Measurements from ENCODE around the gene NNAT.

Gene NNAT

DNA sequence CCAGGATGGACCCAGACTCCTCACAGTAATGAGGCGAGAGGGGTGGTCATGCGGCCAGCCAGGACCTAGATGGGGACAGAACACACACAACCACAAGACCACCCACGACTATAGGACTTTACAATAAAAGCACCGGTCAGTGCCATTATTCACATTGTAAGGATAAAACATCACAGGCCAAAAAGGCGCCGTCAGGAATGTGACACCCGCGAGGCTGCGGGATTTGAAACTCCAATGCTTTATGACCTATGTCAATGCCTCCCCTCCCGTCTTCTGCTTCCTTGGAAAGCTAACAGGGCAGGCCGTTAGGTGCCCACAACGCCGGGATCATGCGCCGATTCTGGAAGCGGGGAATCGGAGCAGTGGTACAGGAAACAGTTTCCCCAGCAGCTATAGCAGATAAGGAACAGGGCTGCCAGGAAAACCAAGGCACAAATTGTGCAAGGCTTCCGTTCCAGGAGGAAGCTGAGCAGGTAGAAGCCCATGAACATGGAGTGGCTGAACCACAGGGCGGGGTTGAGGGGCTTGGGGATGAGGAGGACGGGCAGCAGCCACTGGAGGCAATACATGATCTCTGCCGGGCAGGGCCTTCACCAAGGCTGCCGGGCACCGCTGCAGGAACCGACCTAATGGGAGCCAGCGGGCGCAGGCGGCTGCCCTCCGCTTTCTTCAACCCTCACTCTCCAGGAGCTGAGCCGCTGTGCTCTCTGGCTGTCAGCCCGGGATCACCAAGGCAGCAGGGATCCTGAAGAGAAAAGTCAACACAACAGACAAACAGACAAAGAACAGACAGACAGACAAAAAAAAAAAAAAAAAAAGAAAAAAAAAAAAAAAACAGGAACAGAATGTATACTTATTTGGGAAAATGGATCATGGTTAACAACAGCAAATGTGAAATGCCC lies 2.2 kb upstream of the NNAT start:
- Histone ChIP-seq H3K4me3 (ENCODE audit: low read length) (no peak overlapping the region), H3K36me3 (ENCODE audit: control insufficient read depth, low read depth, low read length) (peaks cover 14% of the 10 kb centered on the region), H3K9ac (ENCODE audit: low read length) (no peak overlapping the region), H3K27ac (ENCODE audit: low read length) (no peak overlapping the region), H3K27me3 (ENCODE audit: control insufficient read depth, insufficient read depth, low read length) (peaks cover 11% of the 10 kb centered on the region), H3K9me3 (ENCODE audit: control insufficient read depth, low read depth, low read length) (no peaks in the 10 kb centered on the region), H3K4me1 (ENCODE audit: control insufficient read depth, low read depth, low read length) (peaks cover 34% of the 10 kb centered on the region)

GRCh38 chr20:37519508-37520418 lies 1.3 kb upstream of the NNAT start:
- H3K27ac ChIP-seq (ENCODE audit: low read length), result no peak overlapping the region

GRCh38 chr20:37520419-37520955 lies 563 bp upstream of the NNAT start:
- peak overlapping the region; percentile 48 for H3K9ac ChIP-seq (ENCODE audit: low read length)
- H3K9me3 ChIP-seq (ENCODE audit: control insufficient read depth, low read depth, low read length), result no peaks in the 10 kb centered on the region
- H3K4me3 ChIP-seq (ENCODE audit: low read length), result peak overlapping the region; percentile 60
- H3K36me3 ChIP-seq (ENCODE audit: control insufficient read depth, low read depth, low read length), result peaks cover 3% of the 10 kb centered on the region
- peaks cover 40% of the 10 kb centered on the region for H3K4me1 ChIP-seq (ENCODE audit: control insufficient read depth, low read depth, low read length)
- H3K27ac ChIP-seq (ENCODE audit: low read length), result no peak overlapping the region
- H3K27me3 ChIP-seq (ENCODE audit: control insufficient read depth, insufficient read depth, low read length), result peaks cover 11% of the 10 kb centered on the region

More at GRCh38 chr20:37519508-37520418, 1.3 kb upstream of the NNAT start:
- Histone ChIP-seq H3K9ac (ENCODE audit: low read length) (peak overlapping the region; percentile 48), H3K27me3 (ENCODE audit: control insufficient read depth, insufficient read depth, low read length) (peaks cover 11% of the 10 kb centered on the region), H3K36me3 (ENCODE audit: control insufficient read depth, low read depth, low read length) (peaks cover 7% of the 10 kb centered on the region), H3K9me3 (ENCODE audit: control insufficient read depth, low read depth, low read length) (no peaks in the 10 kb centered on the region), H3K4me3 (ENCODE audit: low read length) (peak overlapping the region; percentile 60), H3K4me1 (ENCODE audit: control insufficient read depth, low read depth, low read length) (peaks cover 38% of the 10 kb centered on the region)

- peaks cover 2% of the 10 kb centered on the region for H3K36me3 ChIP-seq (ENCODE audit: control insufficient read depth, low read depth, low read length)
- H3K4me1 ChIP-seq (ENCODE audit: control insufficient read depth, low read depth, low read length), result peaks cover 38% of the 10 kb centered on the region
- no peak overlapping the region for H3K27ac ChIP-seq (ENCODE audit: low read length)
- H3K27me3 ChIP-seq (ENCODE audit: control insufficient read depth, insufficient read depth, low read length), result peaks cover 11% of the 10 kb centered on the region
- H3K4me3 ChIP-seq (ENCODE audit: low read length), result peak overlapping the region; percentile 60
- H3K9ac ChIP-seq (ENCODE audit: low read length), result no peak overlapping the region
- H3K9me3 ChIP-seq (ENCODE audit: control insufficient read depth, low read depth, low read length), result no peaks in the 10 kb centered on the region
Measured at GRCh38 chr20:37522260-37523011, 1.4 kb downstream of the NNAT start.

GRCh38 chr20:37523012-37523391 lies 2.0 kb downstream of the NNAT start:
- Histone ChIP-seq H3K9me3 (ENCODE audit: control insufficient read depth, low read depth, low read length) (no peaks in the 10 kb centered on the region), H3K27me3 (ENCODE audit: control insufficient read depth, insufficient read depth, low read length) (peaks cover 11% of the 10 kb centered on the region), H3K36me3 (ENCODE audit: control insufficient read depth, low read depth, low read length) (no peaks in the 10 kb centered on the region), H3K27ac (ENCODE audit: low read length) (no peak overlapping the region), H3K4me3 (ENCODE audit: low read length) (no peak overlapping the region), H3K4me1 (ENCODE audit: control insufficient read depth, low read depth, low read length) (peaks cover 33% of the 10 kb centered on the region), H3K9ac (ENCODE audit: low read length) (no peak overlapping the region)

- H3K36me3 ChIP-seq (ENCODE audit: control insufficient read depth, low read depth, low read length), result no peaks in the 10 kb centered on the region
- no peaks in the 10 kb centered on the region for H3K9me3 ChIP-seq (ENCODE audit: control insufficient read depth, low read depth, low read length)
- H3K27me3 ChIP-seq (ENCODE audit: control insufficient read depth, insufficient read depth, low read length), result peaks cover 11% of the 10 kb centered on the region
- no peak overlapping the region for H3K4me3 ChIP-seq (ENCODE audit: low read length)
- H3K27ac ChIP-seq (ENCODE audit: low read length), result no peak overlapping the region
- H3K9ac ChIP-seq (ENCODE audit: low read length), result no peak overlapping the region
- peaks cover 34% of the 10 kb centered on the region for H3K4me1 ChIP-seq (ENCODE audit: control insufficient read depth, low read depth, low read length)
Measured at GRCh38 chr20:37523911-37524700, 3.1 kb downstream of the NNAT start.

GRCh38 chr20:37524859-37525708 lies 4.0 kb downstream of the NNAT start:
- no peaks in the 10 kb centered on the region for H3K36me3 ChIP-seq (ENCODE audit: control insufficient read depth, low read depth, low read length)
- no peak overlapping the region for H3K9ac ChIP-seq (ENCODE audit: low read length)
- H3K4me1 ChIP-seq (ENCODE audit: control insufficient read depth, low read depth, low read length), result peaks cover 26% of the 10 kb centered on the region
- H3K27ac ChIP-seq (ENCODE audit: low read length), result no peak overlapping the region
- peak overlapping the region; percentile 94 for H3K4me3 ChIP-seq (ENCODE audit: low read length)
- H3K9me3 ChIP-seq (ENCODE audit: control insufficient read depth, low read depth, low read length), result no peaks in the 10 kb centered on the region
- H3K27me3 ChIP-seq (ENCODE audit: control insufficient read depth, insufficient read depth, low read length), result peaks cover 7% of the 10 kb centered on the region

- H3K36me3 ChIP-seq (ENCODE audit: control insufficient read depth, low read depth, low read length), result no peaks in the 10 kb centered on the region
- H3K27ac ChIP-seq (ENCODE audit: low read length), result no peak overlapping the region
- peak overlapping the region; percentile 94 for H3K4me3 ChIP-seq (ENCODE audit: low read length)
- H3K9me3 ChIP-seq (ENCODE audit: control insufficient read depth, low read depth, low read length), result no peaks in the 10 kb centered on the region
- peaks cover 7% of the 10 kb centered on the region for H3K27me3 ChIP-seq (ENCODE audit: control insufficient read depth, insufficient read depth, low read length)
- peaks cover 25% of the 10 kb centered on the region for H3K4me1 ChIP-seq (ENCODE audit: control insufficient read depth, low read depth, low read length)
- H3K9ac ChIP-seq (ENCODE audit: low read length), result no peak overlapping the region
Measured at GRCh38 chr20:37525810-37526209, 4.8 kb downstream of the NNAT start.

DNA sequence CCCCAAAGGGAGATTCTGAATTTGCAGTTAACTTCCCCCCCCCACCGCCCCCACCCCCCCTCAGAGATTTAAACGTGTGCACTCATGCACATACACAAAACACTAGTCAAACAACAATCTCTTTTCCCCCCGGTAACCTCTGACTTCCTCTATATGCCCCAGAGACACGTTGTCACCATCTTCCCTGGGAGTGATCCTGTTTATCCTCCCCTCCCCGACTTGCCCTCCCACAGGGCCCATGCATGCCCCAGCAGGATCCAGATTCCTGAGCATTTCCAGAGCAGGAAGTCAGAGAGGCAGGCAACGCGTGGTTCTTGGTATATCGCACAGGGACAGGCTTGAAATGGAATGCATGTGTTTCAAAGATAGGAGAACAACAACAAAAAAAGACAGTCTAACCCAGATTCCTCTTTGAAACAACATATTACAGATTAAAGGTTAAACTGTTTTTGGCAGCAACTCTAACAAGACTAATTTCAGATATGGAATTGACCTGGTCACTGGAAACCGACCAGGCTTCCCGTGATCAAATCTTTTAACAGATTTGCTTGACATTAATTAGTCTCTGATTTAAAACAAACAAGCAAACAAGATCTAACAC lies 5.3 kb downstream of the NNAT start:
- H3K9ac ChIP-seq (ENCODE audit: low read length), result peak overlapping the region; percentile 91
- peaks cover 7% of the 10 kb centered on the region for H3K27me3 ChIP-seq (ENCODE audit: control insufficient read depth, insufficient read depth, low read length)
- peak overlapping the region; percentile 94 for H3K4me3 ChIP-seq (ENCODE audit: low read length)
- H3K4me1 ChIP-seq (ENCODE audit: control insufficient read depth, low read depth, low read length), result peaks cover 25% of the 10 kb centered on the region
- H3K36me3 ChIP-seq (ENCODE audit: control insufficient read depth, low read depth, low read length), result no peaks in the 10 kb centered on the region
- H3K27ac ChIP-seq (ENCODE audit: low read length), result no peak overlapping the region
- H3K9me3 ChIP-seq (ENCODE audit: control insufficient read depth, low read depth, low read length), result no peaks in the 10 kb centered on the region
